HCT116 (cell line): ENCODE measurements around the gene MAB21L3. TPM values are rescaled to one million over a fixed set of nuclear protein-coding genes. Genes with fewer than 3 reads are reported as not detected.

Experiments used
- ATAC-seq: fragments of 200-7000 bp; cut with Tn5 transposase; 2 replicates; pipeline ENCODE4 v1.9.1; 2020; ENCODE audit warnings: mild to moderate bottlenecking, moderate library complexity
- BruUV-seq: library from RNA; stranded (reverse); fragments of 400-500 nt; replicated peaks from 2 replicates; lab custom pipeline; 2021; lab: Mats Ljungman, UMichigan
- CTCF ChIA-PET: fragments of 300-600 bp; sonication (Branson Sonifier 250); formaldehyde crosslinking; loops from one replicate; lab custom pipeline; 2021; ENCODE audit warnings: antibody characterized with exemption; lab: Charles Lee
- POLR2A ChIA-PET: fragments of 300-600, 350-600 bp; sonication (Branson Sonifier 250); formaldehyde crosslinking; loops from one replicate; lab custom pipeline; 2021; ENCODE audit warnings: antibody characterized with exemption; lab: Charles Lee
- RAD21 ChIA-PET, 2 experiments: fragments of 300-600 bp; sonication (Branson Sonifier 250); formaldehyde crosslinking; loops; one replicate each; lab custom pipeline; 2023; ENCODE audit warnings: low total read pairs in 2 of 2; ENCODE audit not compliant: uncharacterized antibody in 2 of 2, unreplicated experiment in 2 of 2, low non-redundant PET in 1 of 2; lab: Charles Lee
- DNase-seq: peaks from one replicate; pipeline ENCODE4 v3.0.0-alpha.2; 2010; ENCODE audit warnings: low read depth, low spot score
- H2AFZ ChIP-seq: fragments of 200-600 bp; shearing (Covaris generic), sonication (generic); 2 replicates; pipeline ENCODE4 v1.6.1; 2017; ENCODE audit warnings: low read depth, mixed run types, mixed read lengths, antibody characterized with exemption, low read length; ENCODE audit not compliant: poor library complexity, severe bottlenecking
- H3K27ac ChIP-seq: 2 replicates; pipeline ENCODE4 v1.5.1; 2012; ENCODE audit warnings: low read depth, low read length
- H3K27me3 ChIP-seq: fragments of 200-600 bp; sonication (generic); 2 replicates; pipeline ENCODE4 v1.6.1; 2016; ENCODE audit warnings: mixed run types, low read length, mixed read lengths; ENCODE audit not compliant: insufficient read depth
- H3K36me3 ChIP-seq, 2 experiments: fragments of 200-500 bp in 1 of 2; fragments of 200-600 bp in 1 of 2; sonication (Bioruptor generic) in 1 of 2; sonication (generic) in 1 of 2; 2 replicates each; pipeline versions ENCODE4 v1.5.1 to v1.6.1; 2014 to 2016; ENCODE audit warnings: low read length in 2 of 2, inconsistent platforms in 1 of 2, mixed read lengths in 1 of 2, mixed run types in 1 of 2; ENCODE audit not compliant: insufficient read depth in 2 of 2, control insufficient read depth in 1 of 2
- H3K4me1 ChIP-seq, 2 experiments: fragments of 200-600 bp in 1 of 2; sonication (generic) in 1 of 2; 2 replicates each; pipeline versions ENCODE4 v1.5.1 to v1.6.1; 2012 to 2017; ENCODE audit warnings: low read length in 2 of 2, inconsistent platforms in 1 of 2, mild to moderate bottlenecking in 1 of 2, mixed read lengths in 1 of 2, mixed run types in 1 of 2, moderate library complexity in 1 of 2; ENCODE audit not compliant: insufficient read depth in 2 of 2, control insufficient read depth in 1 of 2
- H3K4me2 ChIP-seq: fragments of 200-600 bp; sonication (generic); 2 replicates; pipeline ENCODE4 v1.6.1; 2017; ENCODE audit warnings: mixed run types, low read length, mixed read lengths
- H3K4me3 ChIP-seq, 2 experiments: fragments of 200-600 bp in 1 of 2; sonication (generic) in 1 of 2; replicated peaks in 1 of 2; 2 replicates each; pipeline ENCODE4 v1.5.1; 2011 to 2016; ENCODE audit warnings: low read length in 2 of 2, control low read depth in 1 of 2, low read depth in 1 of 2, mild to moderate bottlenecking in 1 of 2, mixed read lengths in 1 of 2, mixed run types in 1 of 2
- H3K79me2 ChIP-seq: fragments of 200-600 bp; sonication (generic); 2 replicates; pipeline ENCODE4 v1.6.1; 2017; ENCODE audit warnings: mild to moderate bottlenecking, mixed run types, low read length, moderate library complexity, mixed read lengths; ENCODE audit not compliant: insufficient read depth
- H3K9ac ChIP-seq: fragments of 200-600 bp; sonication (generic); 2 replicates; pipeline ENCODE4 v1.6.1; 2016; ENCODE audit warnings: low read length, mixed read lengths
- H3K9me2 ChIP-seq: fragments of 200-600 bp; sonication (generic), shearing (Covaris generic); 2 replicates; pipeline ENCODE4 v1.6.1; 2017; ENCODE audit warnings: mixed run types, mild to moderate bottlenecking, moderate library complexity; ENCODE audit not compliant: insufficient read depth
- H3K9me3 ChIP-seq, 2 experiments: fragments of 200-500 bp in 1 of 2; fragments of 200-600 bp in 1 of 2; sonication (Bioruptor generic) in 1 of 2; sonication (generic) in 1 of 2; 2 replicates each; pipeline ENCODE4 v1.6.1; 2014 to 2017; ENCODE audit warnings: low read length in 2 of 2, mixed read lengths in 2 of 2, inconsistent platforms in 1 of 2, low read depth in 1 of 2, mild to moderate bottlenecking in 1 of 2, mixed run types in 1 of 2, moderate library complexity in 1 of 2; ENCODE audit not compliant: control insufficient read depth in 1 of 2, insufficient read depth in 1 of 2
- H4K20me1 ChIP-seq: fragments of 200-600 bp; sonication (generic), shearing (Covaris generic); 2 replicates; pipeline ENCODE4 v1.6.1; 2017; ENCODE audit warnings: mixed run types, mild to moderate bottlenecking, moderate library complexity; ENCODE audit not compliant: insufficient read depth
- JUND ChIP-seq: IDR thresholded peaks from 2 replicates; pipeline ENCODE4 v1.6.1; 2012
- REST ChIP-seq: IDR thresholded peaks from 2 replicates; pipeline ENCODE4 v1.6.1; 2012; ENCODE audit warnings: low read depth
- YY1 ChIP-seq: IDR thresholded peaks from 2 replicates; pipeline ENCODE4 v1.6.1; 2011; ENCODE audit warnings: low read length, low read depth, moderate library complexity, mild to moderate bottlenecking; ENCODE audit not compliant: insufficient replicate concordance; ENCODE audit errors: extremely low read depth
- intact Hi-C: fragments of 100-400 bp; cut with micrococcal nuclease; formaldehyde crosslinking; loops from 2 replicates; pipeline ENCODE4 v1.10.0; 2022
- total RNA-seq: library from RNA; stranded (reverse); gene quantifications from one replicate; pipeline ENCODE4 v1.2.1, GENCODE V29; 2021; ENCODE audit not compliant: unreplicated experiment

Gene MAB21L3
- total RNA-seq, 1 experiment from 2014 or later = not detected

- DNase-seq = no peak
- H3K27me3 ChIP-seq = 0 out of 2 replicates have a peak, but pooled peaks cover 1% of the 10 kb centered on the region
These were observed 20.0 kb downstream of the MAB21L3 start for GRCh38 chr1:116131170-116131569.

More at GRCh38 chr1:116131170-116131569, 20.0 kb downstream of the MAB21L3 start:
- no peak for TF ChIP-seq YY1
- TF ChIP-seq JUND = no peak
- TF ChIP-seq REST = no peak
- TF ChIP-seq, all 23 proteins: peak for 0
- BruUV-seq = no TSS peak
- no peak overlapping the region for H3K4me2 ChIP-seq
- no peak overlapping the region for H2AFZ ChIP-seq
- no peaks in the 10 kb centered on the region for H3K36me3 ChIP-seq
- no peaks in the 10 kb centered on the region for H3K79me2 ChIP-seq
- RAD21 ChIA-PET = no interaction called here
- H3K27ac ChIP-seq = no peak overlapping the region
- no peak for ATAC-seq
- POLR2A ChIA-PET = no interaction called here
- H3K4me1 ChIP-seq = peaks cover 8 to 10% of the 10 kb centered on the region in 2 experiments; a peak in 3 of 4 replicates
- no peak overlapping the region for H3K4me3 ChIP-seq
- H4K20me1 ChIP-seq = no peaks in the 10 kb centered on the region
- no peaks in the 10 kb centered on the region for H3K9me2 ChIP-seq
- H3K9ac ChIP-seq = no peak overlapping the region
- no peaks in the 10 kb centered on the region for H3K9me3 ChIP-seq
- CTCF ChIA-PET = interaction anchor here (1.1 to 1.6 kb wide), 3 partner anchors 8 to 359 kb away, joined by 3 to 6 read pairs (median 4); no protein-coding TSS in a partner anchor
- intact Hi-C loops = loop anchor here (5.0 kb wide), 1 partner anchor 324 kb away; no protein-coding TSS in a partner anchor
